Measurements from ENCODE around the gene HDAC11. TPM values are rescaled to one million over a fixed set of nuclear protein-coding genes. Genes with fewer than 3 reads are reported as not detected.

HDAC11 gene
- total and polyA plus RNA-seq, 9 of the 15 experiments (the other 6 are each of a cell fraction or from before 2014, with no cell fraction given): 0.60 to 6.0 (median 4.5) TPM

GRCh38 chr3:13484851-13485590 lies 4.9 kb downstream of the HDAC11 start (continued):
- TF ChIP-seq, protein P1, sequence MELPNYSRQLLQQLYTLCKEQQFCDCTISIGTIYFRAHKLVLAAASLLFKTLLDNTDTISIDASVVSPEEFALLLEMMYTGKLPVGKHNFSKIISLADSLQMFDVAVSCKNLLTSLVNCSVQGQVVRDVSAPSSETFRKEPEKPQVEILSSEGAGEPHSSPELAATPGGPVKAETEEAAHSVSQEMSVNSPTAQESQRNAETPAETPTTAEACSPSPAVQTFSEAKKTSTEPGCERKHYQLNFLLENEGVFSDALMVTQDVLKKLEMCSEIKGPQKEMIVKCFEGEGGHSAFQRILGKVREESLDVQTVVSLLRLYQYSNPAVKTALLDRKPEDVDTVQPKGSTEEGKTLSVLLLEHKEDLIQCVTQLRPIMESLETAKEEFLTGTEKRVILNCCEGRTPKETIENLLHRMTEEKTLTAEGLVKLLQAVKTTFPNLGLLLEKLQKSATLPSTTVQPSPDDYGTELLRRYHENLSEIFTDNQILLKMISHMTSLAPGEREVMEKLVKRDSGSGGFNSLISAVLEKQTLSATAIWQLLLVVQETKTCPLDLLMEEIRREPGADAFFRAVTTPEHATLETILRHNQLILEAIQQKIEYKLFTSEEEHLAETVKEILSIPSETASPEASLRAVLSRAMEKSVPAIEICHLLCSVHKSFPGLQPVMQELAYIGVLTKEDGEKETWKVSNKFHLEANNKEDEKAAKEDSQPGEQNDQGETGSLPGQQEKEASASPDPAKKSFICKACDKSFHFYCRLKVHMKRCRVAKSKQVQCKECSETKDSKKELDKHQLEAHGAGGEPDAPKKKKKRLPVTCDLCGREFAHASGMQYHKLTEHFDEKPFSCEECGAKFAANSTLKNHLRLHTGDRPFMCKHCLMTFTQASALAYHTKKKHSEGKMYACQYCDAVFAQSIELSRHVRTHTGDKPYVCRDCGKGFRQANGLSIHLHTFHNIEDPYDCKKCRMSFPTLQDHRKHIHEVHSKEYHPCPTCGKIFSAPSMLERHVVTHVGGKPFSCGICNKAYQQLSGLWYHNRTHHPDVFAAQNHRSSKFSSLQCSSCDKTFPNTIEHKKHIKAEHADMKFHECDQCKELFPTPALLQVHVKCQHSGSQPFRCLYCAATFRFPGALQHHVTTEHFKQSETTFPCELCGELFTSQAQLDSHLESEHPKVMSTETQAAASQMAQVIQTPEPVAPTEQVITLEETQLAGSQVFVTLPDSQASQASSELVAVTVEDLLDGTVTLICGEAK (IDR thresholded peaks at IDR 0.05): no peak
- TF ChIP-seq, protein P1 (CRISPR knock-in tag; IDR thresholded peaks at IDR 0.05): no peak
- TF ChIP-seq CHCHD3 (CRISPR knock-in tag; IDR thresholded peaks at IDR 0.05) (no peak), NFE2L1 (tag; IDR thresholded peaks at IDR 0.05; ENCODE audit: borderline replicate concordance, low read depth) (no peak), KLF16 (IDR thresholded peaks at IDR 0.05) (peak; percentile 94), PTTG1 (tag; IDR thresholded peaks at IDR 0.05; ENCODE audit: low read depth) (no peak), HSF4 (CRISPR knock-in tag; IDR thresholded peaks at IDR 0.05; ENCODE audit: borderline replicate concordance) (no peak), BCOR (IDR thresholded peaks at IDR 0.05) (peak; percentile 86)
- TF ChIP-seq, protein P2, sequence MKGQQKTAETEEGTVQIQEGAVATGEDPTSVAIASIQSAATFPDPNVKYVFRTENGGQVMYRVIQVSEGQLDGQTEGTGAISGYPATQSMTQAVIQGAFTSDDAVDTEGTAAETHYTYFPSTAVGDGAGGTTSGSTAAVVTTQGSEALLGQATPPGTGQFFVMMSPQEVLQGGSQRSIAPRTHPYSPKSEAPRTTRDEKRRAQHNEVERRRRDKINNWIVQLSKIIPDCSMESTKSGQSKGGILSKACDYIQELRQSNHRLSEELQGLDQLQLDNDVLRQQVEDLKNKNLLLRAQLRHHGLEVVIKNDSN (CRISPR knock-in tag; IDR thresholded peaks at IDR 0.05): no peak
- TF ChIP-seq, protein P3, sequence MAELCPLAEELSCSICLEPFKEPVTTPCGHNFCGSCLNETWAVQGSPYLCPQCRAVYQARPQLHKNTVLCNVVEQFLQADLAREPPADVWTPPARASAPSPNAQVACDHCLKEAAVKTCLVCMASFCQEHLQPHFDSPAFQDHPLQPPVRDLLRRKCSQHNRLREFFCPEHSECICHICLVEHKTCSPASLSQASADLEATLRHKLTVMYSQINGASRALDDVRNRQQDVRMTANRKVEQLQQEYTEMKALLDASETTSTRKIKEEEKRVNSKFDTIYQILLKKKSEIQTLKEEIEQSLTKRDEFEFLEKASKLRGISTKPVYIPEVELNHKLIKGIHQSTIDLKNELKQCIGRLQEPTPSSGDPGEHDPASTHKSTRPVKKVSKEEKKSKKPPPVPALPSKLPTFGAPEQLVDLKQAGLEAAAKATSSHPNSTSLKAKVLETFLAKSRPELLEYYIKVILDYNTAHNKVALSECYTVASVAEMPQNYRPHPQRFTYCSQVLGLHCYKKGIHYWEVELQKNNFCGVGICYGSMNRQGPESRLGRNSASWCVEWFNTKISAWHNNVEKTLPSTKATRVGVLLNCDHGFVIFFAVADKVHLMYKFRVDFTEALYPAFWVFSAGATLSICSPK (IDR thresholded peaks at IDR 0.05; ENCODE audit: borderline replicate concordance): no peak
- TF ChIP-seq, protein P4, sequence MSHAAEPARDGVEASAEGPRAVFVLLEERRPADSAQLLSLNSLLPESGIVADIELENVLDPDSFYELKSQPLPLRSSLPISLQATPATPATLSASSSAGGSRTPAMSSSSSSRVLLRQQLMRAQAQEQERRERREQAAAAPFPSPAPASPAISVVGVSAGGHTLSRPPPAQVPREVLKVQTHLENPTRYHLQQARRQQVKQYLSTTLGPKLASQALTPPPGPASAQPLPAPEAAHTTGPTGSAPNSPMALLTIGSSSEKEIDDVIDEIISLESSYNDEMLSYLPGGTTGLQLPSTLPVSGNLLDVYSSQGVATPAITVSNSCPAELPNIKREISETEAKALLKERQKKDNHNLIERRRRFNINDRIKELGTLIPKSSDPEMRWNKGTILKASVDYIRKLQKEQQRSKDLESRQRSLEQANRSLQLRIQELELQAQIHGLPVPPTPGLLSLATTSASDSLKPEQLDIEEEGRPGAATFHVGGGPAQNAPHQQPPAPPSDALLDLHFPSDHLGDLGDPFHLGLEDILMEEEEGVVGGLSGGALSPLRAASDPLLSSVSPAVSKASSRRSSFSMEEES (CRISPR knock-in tag; IDR thresholded peaks at IDR 0.05): no peak

All from K562 (cell line).